ENCODE data around the gene KCTD3. TPM values are rescaled to one million over a fixed set of nuclear protein-coding genes. Genes with fewer than 3 reads are reported as not detected.
A peak's percentile ranks its signal among the peaks of the same experiment; 100 is the strongest.

KCTD3 gene
- total RNA-seq, 1 donor = 45.6 TPM

DNA sequence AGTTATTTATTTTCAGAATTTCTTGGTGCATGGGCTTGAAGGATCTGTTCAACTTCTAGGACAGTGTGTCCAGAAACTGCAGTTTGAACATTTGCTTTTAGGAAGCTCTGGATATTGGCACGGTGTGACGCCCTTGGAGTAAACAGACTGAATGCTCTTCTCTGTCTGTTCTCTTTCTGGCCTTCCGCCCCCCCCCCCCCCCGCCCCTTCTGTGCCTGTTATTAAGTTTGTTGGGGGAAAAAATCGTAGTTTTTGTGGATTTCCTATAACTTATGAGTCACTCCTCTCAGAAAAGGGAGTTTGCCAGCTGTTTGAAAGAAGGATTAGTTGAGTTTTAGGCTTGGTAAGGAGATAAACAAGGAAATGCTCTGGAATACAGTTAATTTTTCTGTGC, 1.2 kb downstream of the KCTD3 start:
- peak overlapping the region; percentile 76 for H3K4me3 ChIP-seq (ENCODE audit: low read depth, low read length)
- DNase-seq (ENCODE audit: low read depth) = peak; percentile 64
- TF ChIP-seq, protein P1, sequence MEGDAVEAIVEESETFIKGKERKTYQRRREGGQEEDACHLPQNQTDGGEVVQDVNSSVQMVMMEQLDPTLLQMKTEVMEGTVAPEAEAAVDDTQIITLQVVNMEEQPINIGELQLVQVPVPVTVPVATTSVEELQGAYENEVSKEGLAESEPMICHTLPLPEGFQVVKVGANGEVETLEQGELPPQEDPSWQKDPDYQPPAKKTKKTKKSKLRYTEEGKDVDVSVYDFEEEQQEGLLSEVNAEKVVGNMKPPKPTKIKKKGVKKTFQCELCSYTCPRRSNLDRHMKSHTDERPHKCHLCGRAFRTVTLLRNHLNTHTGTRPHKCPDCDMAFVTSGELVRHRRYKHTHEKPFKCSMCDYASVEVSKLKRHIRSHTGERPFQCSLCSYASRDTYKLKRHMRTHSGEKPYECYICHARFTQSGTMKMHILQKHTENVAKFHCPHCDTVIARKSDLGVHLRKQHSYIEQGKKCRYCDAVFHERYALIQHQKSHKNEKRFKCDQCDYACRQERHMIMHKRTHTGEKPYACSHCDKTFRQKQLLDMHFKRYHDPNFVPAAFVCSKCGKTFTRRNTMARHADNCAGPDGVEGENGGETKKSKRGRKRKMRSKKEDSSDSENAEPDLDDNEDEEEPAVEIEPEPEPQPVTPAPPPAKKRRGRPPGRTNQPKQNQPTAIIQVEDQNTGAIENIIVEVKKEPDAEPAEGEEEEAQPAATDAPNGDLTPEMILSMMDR (IDR thresholded peaks at IDR 0.05; ENCODE audit: insufficient read depth, low read length) = no peak

DNA sequence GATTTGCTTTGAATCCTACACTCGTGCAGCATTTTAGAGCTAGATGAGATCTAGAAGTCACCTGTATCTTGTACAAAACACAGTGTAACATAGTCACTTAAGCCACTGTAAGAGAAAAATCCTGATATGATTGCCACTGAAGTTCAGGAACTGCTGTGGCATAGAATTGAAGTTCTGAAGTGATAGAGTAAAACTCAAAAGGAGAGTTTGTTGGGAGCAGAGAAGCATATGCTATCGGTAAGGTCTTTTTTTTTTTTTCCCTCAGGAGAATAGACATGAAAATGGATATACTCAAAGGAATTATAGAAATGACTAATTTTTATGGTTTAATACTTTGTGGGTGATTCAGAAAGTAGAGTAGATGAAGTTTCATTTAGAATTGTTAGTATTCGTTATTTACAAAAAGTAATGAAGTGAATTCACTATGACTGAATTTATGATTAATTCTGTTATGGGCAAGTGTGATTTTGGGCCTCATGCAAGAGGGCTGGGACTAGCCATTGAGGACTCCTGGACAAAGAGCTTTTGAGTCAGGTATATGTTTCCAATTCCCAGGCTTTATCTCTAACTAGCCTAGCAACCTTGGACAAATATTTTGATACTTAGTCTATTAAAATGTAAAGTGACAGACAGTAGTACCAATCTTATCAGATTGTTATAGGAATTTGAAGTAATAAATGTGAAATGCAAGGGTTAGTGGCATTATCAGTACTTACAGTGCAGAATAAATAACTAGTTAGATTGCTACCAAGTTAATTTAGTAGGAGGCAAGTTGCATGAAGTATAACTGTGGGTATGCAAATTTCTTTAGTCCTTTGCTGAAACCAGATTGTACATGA, 3.1 kb downstream of the KCTD3 start:
- TF ChIP-seq, protein P1 (IDR thresholded peaks at IDR 0.05; ENCODE audit: insufficient read depth, low read length) = no peak
- peak; percentile 22 for DNase-seq (ENCODE audit: low read depth)
- peak overlapping the region; percentile 6 for H3K4me3 ChIP-seq (ENCODE audit: low read depth, low read length)

DNA sequence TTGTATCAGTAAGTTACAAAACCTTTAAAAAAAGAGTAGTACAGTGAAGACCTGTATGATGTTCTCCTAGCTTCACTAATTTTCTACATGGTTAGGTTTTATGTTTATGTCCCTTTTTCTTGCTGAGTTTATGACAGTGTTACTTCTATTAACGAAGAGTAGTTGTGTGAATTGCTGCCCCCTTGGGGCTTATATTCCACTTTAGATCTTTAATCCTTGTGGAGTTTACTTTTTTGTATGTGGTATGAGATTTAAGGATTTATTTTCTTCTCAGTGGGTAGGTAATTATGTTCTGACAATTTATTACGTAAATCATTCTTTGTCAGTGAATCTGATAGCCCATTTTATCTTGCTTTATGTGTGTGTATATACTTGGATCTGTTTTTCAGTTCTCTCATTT, 14.8 kb downstream of the KCTD3 start:
- TF ChIP-seq, protein P1 (IDR thresholded peaks at IDR 0.05; ENCODE audit: insufficient read depth, low read length) = no peak
- H3K4me3 ChIP-seq (ENCODE audit: low read depth, low read length) = no peak overlapping the region
- DNase-seq (ENCODE audit: low read depth) = no peak

GRCh38 chr1:215583185-215583749, 16.2 kb downstream of the KCTD3 start:
- no peak for DNase-seq (ENCODE audit: low read depth)
- TF ChIP-seq, protein P1 (IDR thresholded peaks at IDR 0.05; ENCODE audit: insufficient read depth, low read length) = no peak
- no peak overlapping the region for H3K4me3 ChIP-seq (ENCODE audit: low read depth, low read length)

DNA sequence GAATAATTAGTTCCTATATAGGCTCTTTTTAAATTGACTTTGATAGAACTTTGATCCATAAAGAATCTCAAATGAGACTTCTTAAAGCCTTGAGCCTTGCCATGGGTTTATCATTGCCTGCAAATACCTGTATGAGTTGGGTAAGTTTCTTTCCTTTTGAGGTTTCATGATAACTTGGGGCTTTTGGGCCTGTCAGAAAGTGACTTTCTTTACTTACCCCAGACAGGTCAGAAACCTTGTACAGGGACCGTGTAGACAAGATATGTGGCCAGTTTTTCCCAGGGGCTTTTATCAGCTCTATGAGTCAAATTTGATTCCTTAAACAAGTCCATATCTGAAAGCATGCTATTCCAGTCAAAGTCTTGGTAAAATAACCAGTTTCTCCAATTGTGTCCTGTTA, 17.3 kb downstream of the KCTD3 start:
- TF ChIP-seq, protein P1 (IDR thresholded peaks at IDR 0.05; ENCODE audit: insufficient read depth, low read length) = no peak
- H3K4me3 ChIP-seq (ENCODE audit: low read depth, low read length) = no peak overlapping the region
- no peak for DNase-seq (ENCODE audit: low read depth)

GRCh38 chr1:215589650-215590435, 22.7 kb downstream of the KCTD3 start:
- TF ChIP-seq, protein P1 (IDR thresholded peaks at IDR 0.05; ENCODE audit: insufficient read depth, low read length) = no peak
- DNase-seq (ENCODE audit: low read depth) = no peak
- H3K4me3 ChIP-seq (ENCODE audit: low read depth, low read length) = no peak overlapping the region

Measured in fibroblast of the aortic adventitia (primary cell).